ENCODE results near the gene HOXC12.

Gene HOXC12, protein sequence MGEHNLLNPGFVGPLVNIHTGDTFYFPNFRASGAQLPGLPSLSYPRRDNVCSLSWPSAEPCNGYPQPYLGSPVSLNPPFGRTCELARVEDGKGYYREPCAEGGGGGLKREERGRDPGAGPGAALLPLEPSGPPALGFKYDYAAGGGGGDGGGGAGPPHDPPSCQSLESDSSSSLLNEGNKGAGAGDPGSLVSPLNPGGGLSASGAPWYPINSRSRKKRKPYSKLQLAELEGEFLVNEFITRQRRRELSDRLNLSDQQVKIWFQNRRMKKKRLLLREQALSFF

DNA sequence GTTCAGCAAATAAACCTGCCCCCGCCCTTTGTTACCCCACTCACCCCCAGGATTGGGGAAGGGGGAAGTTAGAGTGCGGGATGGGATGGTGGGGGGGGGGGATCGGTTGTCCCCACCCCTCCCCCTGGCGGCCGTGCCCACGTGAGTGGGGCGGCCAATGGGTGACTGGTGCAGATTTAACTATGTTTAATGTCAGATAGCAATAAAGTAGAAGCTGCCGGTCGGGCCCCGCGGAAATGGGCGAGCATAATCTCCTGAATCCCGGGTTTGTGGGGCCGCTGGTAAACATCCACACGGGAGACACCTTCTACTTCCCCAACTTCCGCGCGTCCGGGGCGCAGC is at the start of gene HOXC12:
Gene HOXC12, plus strand, starts transcription at position 210 of the 342 bp plus-strand sequence. Its CDS starts 27 bp downstream, at position 237.
- no peak for DNase-seq (ENCODE audit: low read depth in 3 of 3, low spot score in 1 of 3)

DNA sequence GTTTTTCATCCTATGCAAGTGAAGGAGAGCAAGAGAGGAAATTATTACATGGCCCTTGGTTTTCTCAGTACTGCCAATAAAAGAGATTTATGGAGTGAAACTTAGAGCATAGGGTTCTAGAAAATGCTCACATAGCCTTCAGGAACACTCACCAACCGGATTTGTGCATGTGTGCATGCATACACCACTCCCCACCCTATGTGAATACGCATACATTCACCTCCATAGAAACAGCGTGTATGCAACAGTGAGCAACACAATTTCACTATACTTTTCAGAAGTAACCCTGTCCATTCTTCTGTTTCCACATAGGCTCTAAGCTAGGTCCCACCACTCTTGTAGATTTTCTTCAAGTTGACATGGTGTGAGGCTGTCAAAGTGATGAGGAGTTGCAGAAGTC is 47.6 kb upstream of the HOXC12 start:
- no peak for DNase-seq (ENCODE audit: low read depth in 3 of 3, low spot score in 1 of 3)

- no peak for DNase-seq (ENCODE audit: low read depth in 3 of 3, low spot score in 1 of 3)
Measured at GRCh38 chr12:53916788-53917655, 37.7 kb upstream of the HOXC12 start.

DNA sequence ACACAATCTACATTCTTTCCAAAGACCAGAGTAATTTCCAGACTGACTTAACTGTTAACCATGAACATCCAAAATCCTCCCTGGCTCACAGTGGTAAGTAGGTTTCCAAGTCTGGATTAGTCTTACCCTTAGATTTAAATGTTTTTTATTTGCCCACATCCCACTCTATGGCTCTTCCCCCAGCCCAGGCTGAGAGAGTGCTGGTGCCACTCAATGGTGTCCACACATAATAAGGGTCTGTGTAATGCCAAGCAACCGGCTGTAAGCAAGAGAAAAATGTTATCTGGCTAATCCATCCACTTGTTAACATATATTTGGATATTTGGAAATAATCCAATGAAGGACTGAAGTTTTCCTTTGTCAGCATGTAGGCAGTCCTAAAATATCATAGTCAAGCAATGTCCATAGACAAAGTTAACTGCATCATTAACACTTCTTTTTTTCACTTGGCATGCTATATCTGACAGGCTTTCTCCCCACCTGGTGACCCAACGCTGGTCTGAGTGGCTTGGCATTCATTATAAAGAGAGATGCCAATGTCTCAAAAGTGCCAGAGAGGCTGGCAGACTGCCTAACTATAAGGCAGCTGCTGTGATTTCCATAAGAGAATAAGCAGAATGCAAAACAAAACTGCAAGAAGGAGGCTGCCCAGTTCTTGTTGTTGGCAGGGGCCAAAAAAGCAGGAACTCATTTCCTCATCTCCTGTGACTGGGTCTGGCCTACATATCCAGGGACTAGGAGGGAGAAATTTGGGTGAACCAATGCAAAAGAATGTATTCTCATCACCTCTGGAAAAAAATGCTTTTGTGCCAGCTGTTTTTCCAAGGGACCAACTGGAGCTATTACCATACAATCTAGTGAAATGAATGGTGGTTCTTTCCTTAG is 29.9 kb upstream of the HOXC12 start:
- no peak for DNase-seq (ENCODE audit: low read depth in 3 of 3, low spot score in 1 of 3)

- DNase-seq (ENCODE audit: low read depth in 3 of 3, low spot score in 1 of 3), result no peak
Measured at GRCh38 chr12:53927220-53928029, 27.3 kb upstream of the HOXC12 start.

DNA sequence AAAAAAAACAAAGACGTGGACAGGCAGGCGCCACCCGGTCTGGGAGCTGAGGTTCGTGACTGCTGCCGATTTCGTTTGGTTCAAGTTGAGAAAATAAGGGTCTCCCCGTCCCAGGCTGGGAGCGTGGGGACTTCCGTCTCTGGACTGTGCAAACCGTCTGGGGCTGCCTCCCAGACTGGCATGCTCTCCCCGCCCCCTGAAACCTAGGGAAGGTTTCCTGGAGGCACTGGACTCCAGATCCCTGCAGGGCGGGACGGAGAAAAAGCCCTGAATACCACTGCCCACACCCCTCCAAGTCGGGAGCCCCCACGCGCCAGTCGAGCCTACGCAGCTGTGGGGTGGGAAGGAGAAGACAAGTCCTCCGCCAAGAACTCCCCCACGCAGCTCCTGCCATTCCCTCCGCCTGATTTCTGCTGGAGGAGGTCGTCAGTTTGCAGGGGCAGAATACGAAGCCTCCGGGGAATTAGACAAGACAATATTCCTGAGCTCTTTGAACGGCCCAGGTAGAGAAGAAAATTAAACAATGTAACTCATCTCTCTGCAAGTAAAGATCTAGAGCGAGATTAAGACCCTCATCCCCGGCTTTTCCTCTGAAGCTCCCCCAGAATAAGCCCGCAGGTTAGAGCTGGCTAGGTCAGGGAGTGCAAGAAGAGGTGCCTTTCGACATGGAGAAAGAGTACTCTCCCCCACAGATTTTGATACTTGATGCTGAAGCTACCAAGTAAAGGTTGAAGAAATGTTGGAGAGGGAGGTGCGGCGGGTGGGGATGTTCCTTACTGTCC is 26.5 kb upstream of the HOXC12 start:
- DNase-seq (ENCODE audit: low read depth in 3 of 3, low spot score in 1 of 3), result no peak

- DNase-seq (ENCODE audit: low read depth in 3 of 3, low spot score in 1 of 3), result no peak
Measured at GRCh38 chr12:53929527-53929926, 25.2 kb upstream of the HOXC12 start.

DNA sequence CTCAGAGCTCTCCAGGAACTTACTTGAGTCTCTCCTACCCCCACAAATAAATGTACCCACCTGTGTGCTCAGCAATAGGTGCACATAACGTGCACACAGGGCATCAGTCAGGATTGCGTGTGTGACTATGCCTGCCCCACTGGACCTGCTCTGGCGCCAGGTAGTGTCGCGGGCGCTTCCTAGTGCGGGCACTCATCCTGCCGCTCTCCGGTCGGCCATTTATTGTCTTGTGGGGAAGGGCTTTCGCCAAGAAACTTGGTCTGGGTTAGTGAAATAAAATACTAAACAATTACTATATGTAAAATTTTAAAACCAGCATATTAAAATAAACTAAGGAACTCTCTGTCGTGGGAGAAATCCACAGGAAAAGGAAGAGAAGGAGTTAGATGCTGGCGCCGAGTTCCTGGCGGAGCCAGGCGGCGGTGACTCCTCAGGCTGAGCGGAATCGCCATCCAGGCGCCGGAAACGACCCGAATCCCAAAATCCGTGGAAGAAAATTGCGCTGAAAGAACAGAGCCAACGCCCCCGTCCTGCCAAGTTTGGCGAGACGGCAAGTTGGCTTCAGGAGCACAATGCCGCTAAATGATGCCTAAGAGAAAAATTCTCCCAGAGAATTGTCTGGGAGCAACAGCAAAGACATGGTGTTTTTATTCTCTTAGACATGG is 24.0 kb upstream of the HOXC12 start:
- no peak for DNase-seq (ENCODE audit: low read depth in 3 of 3, low spot score in 1 of 3)

DNA sequence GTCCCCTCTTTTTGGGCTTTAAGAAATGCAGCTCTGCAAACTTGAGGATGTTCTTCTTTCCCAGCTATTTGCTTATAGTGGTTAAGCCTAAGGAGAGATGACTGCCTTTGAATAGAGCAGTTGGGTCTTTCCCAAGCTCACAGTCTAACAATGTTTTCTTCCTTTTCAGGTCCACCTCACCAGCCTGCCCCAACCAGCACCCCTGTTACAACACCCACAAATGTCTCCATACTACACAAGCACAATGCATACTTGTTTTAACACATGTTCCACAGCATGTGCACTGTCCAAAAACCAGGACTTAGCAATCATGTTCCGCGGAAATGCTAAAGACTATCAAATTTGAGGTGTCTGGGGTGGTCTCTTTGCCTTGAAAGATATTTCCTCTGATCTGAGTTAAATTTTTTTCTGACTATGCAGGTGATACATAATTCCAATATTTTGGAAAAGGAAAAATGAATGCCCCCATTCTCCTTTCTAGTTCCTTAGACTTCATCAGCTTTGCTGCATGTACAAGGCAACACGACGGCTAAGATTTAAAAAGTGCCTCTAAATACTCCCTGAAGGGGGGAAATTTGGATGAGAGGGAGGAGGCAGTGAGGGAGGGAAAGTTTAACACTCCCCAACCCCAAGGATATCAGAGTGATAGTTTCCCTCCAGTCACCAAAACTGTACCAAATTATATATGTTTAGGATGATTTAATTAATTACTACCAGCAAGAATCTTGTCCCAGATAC is 22.7 kb upstream of the HOXC12 start:
- DNase-seq (ENCODE audit: low read depth in 3 of 3, low spot score in 1 of 3), result no peak

DNA sequence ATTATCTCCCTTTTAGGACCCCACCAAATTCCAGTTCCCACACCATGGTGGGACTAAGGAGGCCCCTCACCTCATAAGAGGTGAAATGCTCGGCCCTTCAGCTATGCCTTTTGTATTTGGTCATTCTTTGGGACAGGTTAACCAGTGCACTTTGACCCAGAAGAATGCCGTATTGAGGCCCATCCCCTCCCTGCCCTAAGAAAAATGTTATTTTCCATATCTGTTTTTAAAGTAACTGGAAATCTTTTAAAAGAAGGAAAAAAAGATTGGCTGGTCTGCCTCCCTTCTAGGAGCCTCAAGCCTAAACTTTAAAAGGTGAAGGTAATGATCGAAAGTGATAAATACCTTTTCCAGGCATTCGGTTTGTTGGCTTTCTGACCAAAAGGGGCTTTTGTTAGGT is 21.8 kb upstream of the HOXC12 start:
- DNase-seq (ENCODE audit: low read depth in 3 of 3, low spot score in 1 of 3), result no peak

DNA sequence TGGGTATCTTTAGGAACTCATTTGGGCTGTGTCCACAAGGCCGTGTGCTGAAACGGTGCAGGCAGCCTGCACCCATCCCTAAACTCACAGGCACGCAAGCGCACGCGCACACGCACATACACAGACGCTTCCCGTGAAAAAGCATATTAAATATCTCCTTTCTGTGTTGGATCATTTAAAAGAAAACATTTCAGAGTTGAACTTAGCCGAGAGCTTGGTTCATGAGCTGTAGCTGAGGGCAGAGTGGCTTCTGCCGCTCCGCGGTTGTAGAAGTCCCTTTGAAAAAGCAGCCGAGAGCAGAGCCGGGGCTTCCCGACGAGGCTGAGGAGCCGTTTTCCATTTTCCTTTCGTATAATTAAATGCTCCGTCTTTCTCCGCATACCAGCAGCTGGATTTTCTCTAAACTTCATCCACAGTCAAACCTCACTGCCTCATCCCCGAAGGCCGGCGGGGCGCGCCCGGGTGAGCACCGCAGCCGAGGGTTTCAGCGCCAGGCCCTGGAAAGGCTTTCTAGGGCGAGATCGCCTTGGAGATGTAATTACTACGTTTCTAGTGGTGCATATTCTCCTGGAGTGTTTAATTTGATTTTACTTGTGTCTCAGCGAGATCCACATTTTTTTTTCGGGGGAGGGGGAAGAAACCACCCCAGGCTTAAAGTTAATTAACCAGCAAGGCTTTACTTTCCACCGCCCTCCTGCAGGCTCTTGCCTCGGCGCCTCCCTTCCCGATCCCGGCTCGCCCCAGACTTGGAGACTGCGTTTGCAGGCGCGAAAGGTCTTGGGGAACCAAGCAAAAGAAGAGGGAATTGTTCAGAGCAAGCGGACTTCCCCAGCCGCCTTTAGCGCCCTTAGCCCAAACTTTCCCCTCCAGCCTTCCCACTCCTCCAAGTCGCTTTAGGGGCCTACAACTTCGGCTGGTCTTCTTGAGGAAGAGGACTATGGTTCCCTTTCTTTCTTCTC is 19.0 kb upstream of the HOXC12 start:
- no peak for DNase-seq (ENCODE audit: low read depth in 3 of 3, low spot score in 1 of 3)

DNA sequence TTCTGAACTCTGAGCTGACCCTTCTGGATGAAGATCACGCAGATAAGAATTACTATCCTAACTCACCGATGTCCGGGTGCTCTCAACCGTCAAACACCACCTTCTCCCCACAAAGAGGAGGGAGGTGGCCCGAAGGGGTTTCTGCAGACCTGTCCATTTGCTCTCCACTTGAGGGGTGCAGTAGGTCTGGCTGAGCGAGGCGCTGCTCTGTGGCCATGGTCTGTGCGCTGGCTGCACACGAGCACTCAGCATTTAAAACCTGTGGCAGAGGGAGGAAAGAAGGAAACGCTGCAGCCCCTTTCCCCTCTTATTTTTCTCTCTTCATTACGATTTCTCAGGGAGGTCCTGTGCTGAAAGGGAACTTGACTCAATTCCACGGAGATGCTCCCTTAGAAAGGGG is 17.6 kb upstream of the HOXC12 start:
- DNase-seq (ENCODE audit: low read depth in 3 of 3, low spot score in 1 of 3), result no peak

DNA sequence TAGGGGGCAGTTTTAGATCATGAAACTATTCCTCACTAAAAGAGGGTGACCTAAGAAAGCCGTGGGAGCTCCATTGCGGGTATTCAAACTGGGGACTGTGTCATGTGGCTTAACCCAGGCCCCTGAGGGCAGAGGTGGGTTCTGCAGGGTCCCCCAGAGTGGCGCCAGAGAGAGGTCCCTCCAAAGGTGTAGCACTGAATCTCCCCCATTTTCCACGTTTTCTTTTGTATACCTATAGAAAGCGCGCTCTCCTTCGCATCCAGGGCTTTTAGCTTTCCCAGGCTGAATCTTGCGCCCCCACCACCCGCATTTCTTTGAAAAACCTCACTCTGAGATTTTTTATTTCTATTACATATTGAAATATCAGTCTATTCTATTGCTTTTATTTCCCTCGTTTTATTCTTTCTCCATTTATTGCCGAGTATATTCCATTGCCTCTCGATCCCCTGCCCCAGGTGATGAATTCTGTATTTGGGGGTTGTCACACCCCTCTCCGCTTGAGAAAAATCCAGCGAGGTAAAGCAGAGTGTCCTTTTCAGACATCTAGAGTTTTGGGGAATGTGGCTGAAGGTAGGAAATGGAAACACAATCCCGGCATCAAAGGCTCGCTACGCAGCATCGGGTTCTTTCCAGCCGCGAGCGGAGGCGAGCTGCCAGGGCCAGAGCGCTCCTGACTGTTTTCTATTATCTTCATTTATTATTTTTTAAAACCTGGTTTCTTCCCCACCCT is 16.9 kb upstream of the HOXC12 start:
- no peak for DNase-seq (ENCODE audit: low read depth in 3 of 3, low spot score in 1 of 3)

DNA sequence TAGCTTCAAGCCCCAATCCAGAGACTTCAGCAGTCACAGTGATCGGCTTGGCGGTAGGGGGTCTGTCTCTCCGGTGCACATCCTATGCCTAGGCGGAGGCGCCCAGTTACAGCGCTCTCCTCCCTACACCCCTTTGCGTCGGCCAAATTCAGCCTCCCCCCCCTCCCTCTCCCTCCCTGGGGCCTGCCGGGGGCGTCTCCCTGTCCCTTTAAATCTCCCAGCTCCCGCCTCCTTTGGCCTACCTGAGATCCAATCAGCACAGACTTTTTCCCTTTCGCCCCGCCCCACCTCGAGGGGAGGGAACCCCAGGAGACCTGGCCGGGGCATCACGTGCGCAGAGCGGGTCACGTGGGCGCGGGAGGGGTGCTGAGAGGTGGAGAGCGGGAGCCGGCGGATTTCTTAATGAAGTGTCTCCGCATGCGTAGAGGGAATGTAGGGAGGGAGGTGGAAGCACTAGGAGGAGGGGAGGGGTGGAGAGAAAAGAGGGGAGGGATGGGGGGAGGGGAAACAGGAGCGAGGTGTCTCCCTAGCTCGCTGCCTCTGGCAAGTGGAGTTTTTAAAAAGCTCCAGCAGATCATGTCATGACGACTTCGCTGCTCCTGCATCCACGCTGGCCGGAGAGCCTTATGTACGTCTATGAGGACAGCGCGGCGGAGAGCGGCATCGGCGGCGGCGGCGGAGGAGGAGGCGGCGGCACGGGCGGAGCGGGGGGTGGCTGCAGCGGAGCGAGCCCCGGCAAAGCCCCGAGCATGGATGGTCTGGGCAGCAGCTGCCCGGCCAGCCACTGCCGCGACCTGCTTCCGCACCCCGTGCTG is 16.2 kb upstream of the HOXC12 start, which contains the start of gene HOXC13:
Gene HOXC13, plus strand, starts transcription at position 506 of the 815 bp plus-strand sequence. Its CDS starts 76 bp downstream, at position 582.
- no peak for DNase-seq (ENCODE audit: low read depth in 3 of 3, low spot score in 1 of 3)

GRCh38 chr12:53939141-53940108 is 15.3 kb upstream of the HOXC12 start:
- no peak for DNase-seq (ENCODE audit: low read depth in 3 of 3, low spot score in 1 of 3)
